Activated naive CD4-positive, alpha-beta T cell treated with anti-CD3 and anti-CD28 coated beads, Interleukin-2, amount 10 ng/mL, durations not matched to agents 7 days and 5 days (primary cell): Measurements from ENCODE around the gene SLC9A1.
A peak's percentile ranks its signal among the peaks of the same experiment; 100 is the strongest.

Experiments
- CTCF ChIA-PET: fragments of 350-600 bp; sonication (Branson Sonifier 250); formaldehyde crosslinking; loops from one replicate; lab custom pipeline; 2021; ENCODE audit warnings: antibody characterized with exemption; lab: Charles Lee
- DNase-seq: peaks from one replicate; pipeline ENCODE4 v3.0.0-alpha.2; 2020
- H3K27ac Mint-ChIP-seq: one replicate; pipeline ENCODE4 v1.8.0; 2021; ENCODE audit warnings: mild to moderate bottlenecking, moderate library complexity, mixed read lengths
- H3K27me3 Mint-ChIP-seq: one replicate; pipeline ENCODE4 v1.8.0; 2021; ENCODE audit warnings: mild to moderate bottlenecking, mixed read lengths
- H3K36me3 Mint-ChIP-seq: one replicate; pipeline ENCODE4 v1.8.0; 2021; ENCODE audit warnings: mixed read lengths
- H3K4me1 Mint-ChIP-seq: one replicate; pipeline ENCODE4 v1.8.0; 2021; ENCODE audit warnings: mixed read lengths
- H3K4me3 Mint-ChIP-seq: one replicate; pipeline ENCODE4 v1.8.0; 2021; ENCODE audit warnings: mild to moderate bottlenecking, moderate library complexity, mixed read lengths
- H3K9me3 Mint-ChIP-seq: one replicate; pipeline ENCODE4 v1.8.0; 2021; ENCODE audit warnings: mixed read lengths

SLC9A1 gene

GRCh38 chr1:27147842-27148518, 6.9 kb downstream of the SLC9A1 start:
- CTCF ChIA-PET = interaction anchor here (1.2 to 1.5 kb wide), 2 partner anchors 7 to 34 kb away, joined by 3 read pairs; no protein-coding TSS in a partner anchor
- H3K4me1 Mint-ChIP-seq = peaks cover 35% of the 10 kb centered on the region
- no peaks in the 10 kb centered on the region for H3K27me3 Mint-ChIP-seq
- DNase-seq = no peak
- no peak overlapping the region for H3K4me3 Mint-ChIP-seq
- H3K9me3 Mint-ChIP-seq = no peaks in the 10 kb centered on the region
- no peak overlapping the region for H3K27ac Mint-ChIP-seq
- peaks cover 13% of the 10 kb centered on the region for H3K36me3 Mint-ChIP-seq

GRCh38 chr1:27145934-27146354, 9.0 kb downstream of the SLC9A1 start:
- Mint-ChIP-seq H3K27ac (no peak overlapping the region), H3K27me3 (no peaks in the 10 kb centered on the region), H3K4me1 (peaks cover 28% of the 10 kb centered on the region), H3K9me3 (no peaks in the 10 kb centered on the region), H3K36me3 (peaks cover 11% of the 10 kb centered on the region), H3K4me3 (no peak overlapping the region)
- no peak for DNase-seq
- CTCF ChIA-PET = interaction anchor here (2.0 kb wide), 1 partner anchor 8 kb away, joined by 6 read pairs; the partner anchor contains the start of gene SLC9A1

GRCh38 chr1:27144920-27145661, 9.8 kb downstream of the SLC9A1 start:
- peaks cover 28% of the 10 kb centered on the region for H3K4me1 Mint-ChIP-seq
- no peak for DNase-seq
- H3K9me3 Mint-ChIP-seq = no peaks in the 10 kb centered on the region
- no peak overlapping the region for H3K4me3 Mint-ChIP-seq
- no peak overlapping the region for H3K27ac Mint-ChIP-seq
- H3K27me3 Mint-ChIP-seq = no peaks in the 10 kb centered on the region
- CTCF ChIA-PET = interaction anchor here (2.0 to 2.5 kb wide), 2 partner anchors 9 to 33 kb away, joined by 6 to 7 read pairs; partner anchors contain the start of gene SLC9A1
- H3K36me3 Mint-ChIP-seq = peaks cover 11% of the 10 kb centered on the region

GRCh38 chr1:27144049-27144748, 10.7 kb downstream of the SLC9A1 start:
- Mint-ChIP-seq H3K9me3 (no peaks in the 10 kb centered on the region), H3K36me3 (peaks cover 11% of the 10 kb centered on the region), H3K4me3 (no peak overlapping the region), H3K27ac (no peak overlapping the region), H3K4me1 (peaks cover 27% of the 10 kb centered on the region), H3K27me3 (no peaks in the 10 kb centered on the region)
- CTCF ChIA-PET = interaction anchor here (2.0 to 2.5 kb wide), 2 partner anchors 10 to 32 kb away, joined by 6 to 7 read pairs; partner anchors contain the start of gene SLC9A1
- DNase-seq = no peak

GRCh38 chr1:27143401-27143800, 11.5 kb downstream of the SLC9A1 start:
- Mint-ChIP-seq H3K4me1 (peaks cover 27% of the 10 kb centered on the region), H3K9me3 (no peaks in the 10 kb centered on the region), H3K27ac (peak overlapping the region; percentile 6), H3K27me3 (no peaks in the 10 kb centered on the region), H3K4me3 (no peak overlapping the region), H3K36me3 (peaks cover 13% of the 10 kb centered on the region)
- CTCF ChIA-PET = interaction anchor here (1.1 to 2.5 kb wide), 3 partner anchors 9 to 31 kb away, joined by 4 to 7 read pairs (median 5); partner anchors contain the start of gene SLC9A1
- no peak for DNase-seq

- H3K4me3 Mint-ChIP-seq = no peak overlapping the region
- DNase-seq = no peak
- CTCF ChIA-PET = interaction anchor here (1.1 to 2.5 kb wide), 3 partner anchors 10 to 30 kb away, joined by 4 to 7 read pairs (median 5); partner anchors contain the start of gene SLC9A1
- H3K36me3 Mint-ChIP-seq = peaks cover 20% of the 10 kb centered on the region
- no peaks in the 10 kb centered on the region for H3K27me3 Mint-ChIP-seq
- H3K27ac Mint-ChIP-seq = peak overlapping the region; percentile 68
- H3K9me3 Mint-ChIP-seq = no peaks in the 10 kb centered on the region
- peaks cover 37% of the 10 kb centered on the region for H3K4me1 Mint-ChIP-seq
Observed at GRCh38 chr1:27142464-27142863, 12.5 kb downstream of the SLC9A1 start.

- H3K9me3 Mint-ChIP-seq = no peaks in the 10 kb centered on the region
- no peaks in the 10 kb centered on the region for H3K27me3 Mint-ChIP-seq
- CTCF ChIA-PET = interaction anchor here (0.6 to 1.8 kb wide), 6 partner anchors 7 to 111 kb away, joined by 3 to 5 read pairs (median 4); no protein-coding TSS in a partner anchor
- DNase-seq = no peak
- H3K4me1 Mint-ChIP-seq = peaks cover 47% of the 10 kb centered on the region
- H3K36me3 Mint-ChIP-seq = peaks cover 20% of the 10 kb centered on the region
- no peak overlapping the region for H3K27ac Mint-ChIP-seq
- H3K4me3 Mint-ChIP-seq = no peak overlapping the region
Observed at GRCh38 chr1:27141266-27142003, 13.5 kb downstream of the SLC9A1 start.

GRCh38 chr1:27139980-27140379, 14.9 kb downstream of the SLC9A1 start:
- H3K27ac Mint-ChIP-seq = no peak overlapping the region
- H3K27me3 Mint-ChIP-seq = no peaks in the 10 kb centered on the region
- no peaks in the 10 kb centered on the region for H3K9me3 Mint-ChIP-seq
- peaks cover 14% of the 10 kb centered on the region for H3K36me3 Mint-ChIP-seq
- CTCF ChIA-PET = interaction anchor here (0.5 to 2.5 kb wide), 9 partner anchors 9 to 219 kb away, joined by 3 to 10 read pairs (median 3); partner anchors contain the start of gene SLC9A1
- H3K4me3 Mint-ChIP-seq = no peak overlapping the region
- peaks cover 56% of the 10 kb centered on the region for H3K4me1 Mint-ChIP-seq
- DNase-seq = no peak

- Mint-ChIP-seq H3K27ac (peak overlapping the region; percentile 52), H3K27me3 (no peaks in the 10 kb centered on the region), H3K36me3 (peaks cover 15% of the 10 kb centered on the region), H3K4me3 (no peak overlapping the region), H3K4me1 (peaks cover 56% of the 10 kb centered on the region), H3K9me3 (no peaks in the 10 kb centered on the region)
- DNase-seq = no peak
- CTCF ChIA-PET = interaction anchor here (0.6 to 2.5 kb wide), 3 partner anchors 19 to 36 kb away, joined by 3 to 10 read pairs (median 3); no protein-coding TSS in a partner anchor
Observed at GRCh38 chr1:27138927-27139326, 16.0 kb downstream of the SLC9A1 start.

- Mint-ChIP-seq H3K4me3 (peak overlapping the region; percentile 24), H3K4me1 (peaks cover 56% of the 10 kb centered on the region), H3K9me3 (no peaks in the 10 kb centered on the region), H3K36me3 (peaks cover 15% of the 10 kb centered on the region), H3K27me3 (no peaks in the 10 kb centered on the region), H3K27ac (peak overlapping the region; percentile 99)
- CTCF ChIA-PET = interaction anchor here (0.6 to 2.5 kb wide), 3 partner anchors 19 to 93 kb away, joined by 3 to 10 read pairs (median 3); no protein-coding TSS in a partner anchor
- no peak for DNase-seq
Observed at GRCh38 chr1:27138368-27138767, 16.6 kb downstream of the SLC9A1 start.

GRCh38 chr1:27137544-27138075, 17.3 kb downstream of the SLC9A1 start:
- no peaks in the 10 kb centered on the region for H3K9me3 Mint-ChIP-seq
- no peaks in the 10 kb centered on the region for H3K27me3 Mint-ChIP-seq
- H3K4me1 Mint-ChIP-seq = peaks cover 49% of the 10 kb centered on the region
- CTCF ChIA-PET = interaction anchor here (0.7 to 4.4 kb wide), 4 partner anchors 13 to 92 kb away, joined by 3 to 21 read pairs (median 5); partner anchors contain the start of gene SLC9A1
- peak overlapping the region; percentile 99 for H3K27ac Mint-ChIP-seq
- peak overlapping the region; percentile 74 for H3K4me3 Mint-ChIP-seq
- peak; percentile 25 for DNase-seq
- peaks cover 15% of the 10 kb centered on the region for H3K36me3 Mint-ChIP-seq

- CTCF ChIA-PET = interaction anchor here (0.7 to 4.4 kb wide), 4 partner anchors 14 to 91 kb away, joined by 3 to 21 read pairs (median 5); partner anchors contain the start of gene SLC9A1
- DNase-seq = peak; percentile 91
- Mint-ChIP-seq H3K4me1 (peaks cover 46% of the 10 kb centered on the region), H3K27ac (peak overlapping the region; percentile 99), H3K27me3 (no peaks in the 10 kb centered on the region), H3K36me3 (peaks cover 15% of the 10 kb centered on the region), H3K4me3 (peak overlapping the region; percentile 74), H3K9me3 (no peaks in the 10 kb centered on the region)
Observed at GRCh38 chr1:27136998-27137542, 17.9 kb downstream of the SLC9A1 start.
